ENCODE data around the gene CNTNAP5. TPM values are rescaled to one million over a fixed set of nuclear protein-coding genes. Genes with fewer than 3 reads are reported as not detected.

CNTNAP5 gene
- total RNA-seq, 4 donors from 2014 or later: not detected

DNA sequence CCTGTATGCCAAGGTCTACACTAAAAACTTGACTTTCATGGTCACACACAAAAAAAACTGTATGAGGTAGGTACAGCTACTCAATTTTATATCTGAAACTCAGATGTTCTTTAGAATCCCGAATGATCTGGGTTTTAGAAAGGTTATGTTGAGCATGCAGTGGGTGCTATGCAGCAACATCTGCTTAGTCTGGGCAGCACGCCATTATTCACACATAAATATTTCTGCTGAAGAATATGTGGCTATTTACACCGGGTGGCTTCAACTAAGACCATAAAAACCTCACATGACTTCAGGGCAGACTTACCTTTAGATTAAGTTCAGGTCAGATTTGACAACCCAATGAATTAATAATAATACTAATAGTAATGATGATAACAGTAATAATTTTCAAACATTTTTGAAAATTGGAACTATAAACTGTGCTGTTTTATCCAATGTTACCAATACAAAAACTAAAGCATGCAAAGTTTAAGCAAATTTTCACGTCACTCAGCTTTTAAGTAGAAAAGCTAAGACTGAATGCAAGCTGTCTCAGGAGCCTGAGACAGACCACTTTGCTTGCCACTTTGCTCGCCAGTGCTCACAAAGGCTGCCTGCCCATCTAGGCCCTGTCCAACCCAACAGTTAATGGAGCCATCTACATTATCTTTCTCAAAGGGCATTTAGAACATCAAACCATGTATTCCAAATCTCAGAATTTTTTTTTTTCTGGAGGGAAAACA is 292.0 kb downstream of the CNTNAP5 start:
- WGBS: 50% methylated on average over 5 of the region's 5 CpGs
- H3K27ac ChIP-seq: no peak overlapping the region
- no peaks in the 10 kb centered on the region for H3K27me3 ChIP-seq
- H3K4me3 ChIP-seq: no peak overlapping the region
- DNase-seq (ENCODE audit: low spot score in 2 of 2): no peak
- TF ChIP-seq, protein P1, sequence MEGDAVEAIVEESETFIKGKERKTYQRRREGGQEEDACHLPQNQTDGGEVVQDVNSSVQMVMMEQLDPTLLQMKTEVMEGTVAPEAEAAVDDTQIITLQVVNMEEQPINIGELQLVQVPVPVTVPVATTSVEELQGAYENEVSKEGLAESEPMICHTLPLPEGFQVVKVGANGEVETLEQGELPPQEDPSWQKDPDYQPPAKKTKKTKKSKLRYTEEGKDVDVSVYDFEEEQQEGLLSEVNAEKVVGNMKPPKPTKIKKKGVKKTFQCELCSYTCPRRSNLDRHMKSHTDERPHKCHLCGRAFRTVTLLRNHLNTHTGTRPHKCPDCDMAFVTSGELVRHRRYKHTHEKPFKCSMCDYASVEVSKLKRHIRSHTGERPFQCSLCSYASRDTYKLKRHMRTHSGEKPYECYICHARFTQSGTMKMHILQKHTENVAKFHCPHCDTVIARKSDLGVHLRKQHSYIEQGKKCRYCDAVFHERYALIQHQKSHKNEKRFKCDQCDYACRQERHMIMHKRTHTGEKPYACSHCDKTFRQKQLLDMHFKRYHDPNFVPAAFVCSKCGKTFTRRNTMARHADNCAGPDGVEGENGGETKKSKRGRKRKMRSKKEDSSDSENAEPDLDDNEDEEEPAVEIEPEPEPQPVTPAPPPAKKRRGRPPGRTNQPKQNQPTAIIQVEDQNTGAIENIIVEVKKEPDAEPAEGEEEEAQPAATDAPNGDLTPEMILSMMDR (IDR thresholded peaks at IDR 0.05): no peak
- TF ChIP-seq EP300 (IDR thresholded peaks at IDR 0.05): no peak
- no peak for TF ChIP-seq POLR2A (IDR thresholded peaks at IDR 0.05)
- no peak for TF ChIP-seq POLR2AphosphoS5 (IDR thresholded peaks at IDR 0.05)
- no peaks in the 10 kb centered on the region for H3K36me3 ChIP-seq
- H3K9me3 ChIP-seq: no peaks in the 10 kb centered on the region
- H3K4me1 ChIP-seq: no peaks in the 10 kb centered on the region

- Histone ChIP-seq H3K36me3 (no peaks in the 10 kb centered on the region), H3K4me3 (no peak overlapping the region), H3K27me3 (no peaks in the 10 kb centered on the region), H3K27ac (no peak overlapping the region), H3K4me1 (no peaks in the 10 kb centered on the region), H3K9me3 (no peaks in the 10 kb centered on the region)
- WGBS: 50% methylated on average over 1 of the region's 1 CpG
- DNase-seq (ENCODE audit: low spot score in 2 of 2): no peak
- TF ChIP-seq EP300 (IDR thresholded peaks at IDR 0.05): no peak
- no peak for TF ChIP-seq POLR2AphosphoS5 (IDR thresholded peaks at IDR 0.05)
- TF ChIP-seq, protein P1 (IDR thresholded peaks at IDR 0.05): no peak
- TF ChIP-seq POLR2A (IDR thresholded peaks at IDR 0.05): no peak
Observed at GRCh38 chr2:124317628-124318027, 292.5 kb downstream of the CNTNAP5 start.

DNA sequence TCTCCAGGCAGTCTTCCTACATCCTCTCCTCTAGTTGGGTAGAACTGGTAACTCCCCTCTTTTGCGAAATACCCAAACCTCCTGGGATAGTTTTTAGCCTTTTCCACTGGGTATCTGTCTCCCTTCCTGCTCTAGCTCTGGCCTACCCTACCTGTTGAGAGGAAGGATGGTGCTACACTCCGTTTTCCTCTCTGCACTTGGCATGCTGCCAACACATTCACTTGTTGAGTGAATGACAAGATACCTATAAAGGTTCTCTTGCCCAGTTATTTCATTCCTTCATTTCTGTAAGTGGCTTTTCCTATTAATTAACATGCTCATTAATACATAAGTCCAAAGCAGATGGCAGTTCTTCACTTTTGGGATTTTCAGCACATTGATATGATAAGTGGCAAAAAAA is 293.8 kb downstream of the CNTNAP5 start:
- 69% methylated on average over 2 of the region's 2 CpGs for WGBS
- no peak for DNase-seq (ENCODE audit: low spot score in 2 of 2)
- Histone ChIP-seq H3K36me3 (no peaks in the 10 kb centered on the region), H3K27ac (no peak overlapping the region), H3K4me1 (no peaks in the 10 kb centered on the region), H3K9me3 (no peaks in the 10 kb centered on the region), H3K27me3 (no peaks in the 10 kb centered on the region), H3K4me3 (no peak overlapping the region)
- TF ChIP-seq, protein P1 (IDR thresholded peaks at IDR 0.05): no peak
- TF ChIP-seq POLR2AphosphoS5 (IDR thresholded peaks at IDR 0.05): no peak
- TF ChIP-seq POLR2A (IDR thresholded peaks at IDR 0.05): no peak
- TF ChIP-seq EP300 (IDR thresholded peaks at IDR 0.05): no peak

DNA sequence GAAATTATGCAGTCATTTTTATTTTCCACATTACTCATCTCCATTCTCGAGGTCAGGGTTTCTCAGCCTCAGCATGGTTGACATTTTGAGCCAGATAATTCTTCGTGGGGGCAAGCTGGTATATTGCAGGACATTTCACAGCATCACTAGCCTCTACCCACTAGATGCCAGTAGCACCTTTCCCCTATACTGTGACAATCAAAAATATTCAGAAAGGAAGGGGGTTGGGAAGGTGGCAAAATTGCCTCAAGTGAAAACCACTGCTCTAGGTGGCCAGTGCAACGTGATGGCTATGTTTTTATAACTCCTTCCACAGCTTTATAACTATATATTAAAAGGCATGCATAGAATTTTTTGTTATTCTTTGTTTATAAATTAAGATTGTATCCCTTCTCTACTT is 294.5 kb downstream of the CNTNAP5 start:
- WGBS: 61% methylated on average over 3 of the region's 3 CpGs

GRCh38 chr2:124320051-124320688 is 295.1 kb downstream of the CNTNAP5 start:
- no peaks in the 10 kb centered on the region for H3K4me1 ChIP-seq
- no peak overlapping the region for H3K4me3 ChIP-seq
- no peaks in the 10 kb centered on the region for H3K9me3 ChIP-seq
- no peaks in the 10 kb centered on the region for H3K27me3 ChIP-seq
- TF ChIP-seq POLR2AphosphoS5 (IDR thresholded peaks at IDR 0.05) (no peak), POLR2A (IDR thresholded peaks at IDR 0.05) (no peak)
- TF ChIP-seq, protein P1 (IDR thresholded peaks at IDR 0.05): no peak
- WGBS: 84% methylated on average over 5 of the region's 5 CpGs
- no peak for DNase-seq (ENCODE audit: low spot score in 2 of 2)
- no peak overlapping the region for H3K27ac ChIP-seq
- no peaks in the 10 kb centered on the region for H3K36me3 ChIP-seq

More for the DNA sequence above, 294.5 kb downstream of the CNTNAP5 start:
- TF ChIP-seq POLR2AphosphoS5 (IDR thresholded peaks at IDR 0.05) (no peak), EP300 (IDR thresholded peaks at IDR 0.05) (no peak), POLR2A (IDR thresholded peaks at IDR 0.05) (no peak)
- TF ChIP-seq, protein P1 (IDR thresholded peaks at IDR 0.05): no peak
- H3K4me1 ChIP-seq: no peaks in the 10 kb centered on the region
- H3K27ac ChIP-seq: no peak overlapping the region
- no peaks in the 10 kb centered on the region for H3K9me3 ChIP-seq
- H3K36me3 ChIP-seq: no peaks in the 10 kb centered on the region
- no peak overlapping the region for H3K4me3 ChIP-seq
- H3K27me3 ChIP-seq: no peaks in the 10 kb centered on the region
- no peak for DNase-seq (ENCODE audit: low spot score in 2 of 2)
